IMR-90 (cell line): Measurements from ENCODE around the gene DNAJC11. TPM values are rescaled to one million over a fixed set of nuclear protein-coding genes. Genes with fewer than 3 reads are reported as not detected.

Source experiments
- ATAC-seq: fragments of 200-7000 bp; cut with Tn5 transposase; 2 replicates; pipeline ENCODE4 v1.9.1; 2020; ENCODE audit warnings: low read depth, mild to moderate bottlenecking, moderate library complexity
- BruUV-seq: library from RNA; stranded (reverse); fragments of 400-500 nt; replicated peaks from 2 replicates; lab custom pipeline; 2021; lab: Mats Ljungman, UMichigan
- CTCF ChIA-PET: fragments of 300-600 bp; formaldehyde crosslinking; extraction: SDS; loops from one replicate; lab custom pipeline; 2021; ENCODE audit warnings: antibody characterized with exemption; lab: Yijun Ruan, JAX
- POLR2A ChIA-PET: fragments of 300-600 bp; sonication (Branson Sonifier 250); formaldehyde crosslinking; loops from one replicate; lab custom pipeline; 2022; ENCODE audit warnings: antibody characterized with exemption; ENCODE audit not compliant: unreplicated experiment; lab: Charles Lee
- DNase-seq: peaks from one replicate; pipeline ENCODE4 v3.0.0; 2013
- H2AFZ ChIP-seq: replicated peaks from 2 replicates; pipeline ENCODE3; 2013; ENCODE audit warnings: low read length, mild to moderate bottlenecking; ENCODE audit not compliant: poor library complexity
- H2AK5ac ChIP-seq: 2 replicates; pipeline ENCODE4 v1.6.1; 2013; ENCODE audit warnings: low read depth, low read length, inconsistent platforms
- H2AK9ac ChIP-seq: replicated peaks from 2 replicates; pipeline ENCODE3; 2013; ENCODE audit warnings: mild to moderate bottlenecking, low read depth, low read length, moderate library complexity; ENCODE audit not compliant: poor library complexity
- H2BK120ac ChIP-seq: 2 replicates; pipeline ENCODE4 v1.6.1; 2013; ENCODE audit warnings: low read depth, low read length, inconsistent platforms
- H2BK15ac ChIP-seq: 3 replicates; pipeline ENCODE4 v1.6.1; 2013; ENCODE audit warnings: low read depth, low read length, inconsistent platforms
- H2BK20ac ChIP-seq: 2 replicates; pipeline ENCODE4 v1.6.1; 2013; ENCODE audit warnings: low read depth, mild to moderate bottlenecking, inconsistent platforms, low read length, moderate library complexity
- H2BK5ac ChIP-seq: 2 replicates; pipeline ENCODE4 v1.6.1; 2013; ENCODE audit warnings: mild to moderate bottlenecking, low read depth, low read length, inconsistent platforms; ENCODE audit not compliant: poor library complexity, severe bottlenecking
- H3K14ac ChIP-seq: replicated peaks from 2 replicates; pipeline ENCODE4 v1.6.1; 2013; ENCODE audit warnings: low read depth, low read length, inconsistent platforms
- H3K18ac ChIP-seq: 2 replicates; pipeline ENCODE4 v1.6.1; 2013; ENCODE audit warnings: low read depth, low read length, control low read depth
- H3K23ac ChIP-seq: 2 replicates; pipeline ENCODE4 v1.6.1; 2013; ENCODE audit warnings: low read depth, low read length, inconsistent platforms
- H3K27ac ChIP-seq: 2 replicates; pipeline ENCODE4 v1.5.1; 2013; ENCODE audit warnings: mild to moderate bottlenecking, control low read depth, low read length; ENCODE audit not compliant: insufficient read depth
- H3K27me3 ChIP-seq: 2 replicates; pipeline ENCODE4 v1.6.1; 2013; ENCODE audit warnings: low read length; ENCODE audit not compliant: control insufficient read depth, insufficient read depth
- H3K36me3 ChIP-seq: 2 replicates; pipeline ENCODE4 v1.6.1; 2013; ENCODE audit warnings: low read length, mixed read lengths; ENCODE audit not compliant: control insufficient read depth, insufficient read depth
- H3K4ac ChIP-seq: 2 replicates; pipeline ENCODE4 v1.6.1; 2013; ENCODE audit warnings: low read depth, low read length, inconsistent platforms
- H3K4me1 ChIP-seq: 2 replicates; pipeline ENCODE4 v1.6.1; 2013; ENCODE audit warnings: low read length, mixed read lengths; ENCODE audit not compliant: control insufficient read depth, insufficient read depth
- H3K4me2 ChIP-seq: 2 replicates; pipeline ENCODE4 v1.6.1; 2013; ENCODE audit warnings: low read depth, mild to moderate bottlenecking, control low read depth, low read length, moderate library complexity
- H3K4me3 ChIP-seq: 2 replicates; pipeline ENCODE4 v1.5.1; 2013; ENCODE audit warnings: low read depth, mild to moderate bottlenecking, control low read depth, low read length, moderate library complexity; ENCODE audit not compliant: insufficient read depth
- H3K56ac ChIP-seq: 2 replicates; pipeline ENCODE4 v1.6.1; 2013; ENCODE audit warnings: low read length, inconsistent platforms; ENCODE audit not compliant: insufficient read depth; ENCODE audit errors: extremely low read depth
- H3K79me1 ChIP-seq, 2 experiments: 2 replicates each; pipeline ENCODE4 v1.6.1; 2013; ENCODE audit warnings: low read length in 2 of 2, inconsistent platforms in 1 of 2, low read depth in 1 of 2
- H3K9ac ChIP-seq: 2 replicates; pipeline ENCODE4 v1.6.1; 2013; ENCODE audit warnings: low read depth, low read length, control low read depth
- H3K9me1 ChIP-seq: 2 replicates; pipeline ENCODE4 v1.6.1; 2013; ENCODE audit warnings: low read length, inconsistent platforms; ENCODE audit not compliant: insufficient read depth
- H3K9me3 ChIP-seq: 2 replicates; pipeline ENCODE4 v1.6.1; 2013; ENCODE audit warnings: low read length; ENCODE audit not compliant: control insufficient read depth, insufficient read depth
- H4K20me1 ChIP-seq: 2 replicates; pipeline ENCODE4 v1.6.1; 2013; ENCODE audit warnings: low read length, inconsistent platforms; ENCODE audit not compliant: insufficient read depth
- H4K5ac ChIP-seq: 2 replicates; pipeline ENCODE4 v1.6.1; 2013; ENCODE audit warnings: mild to moderate bottlenecking, low read depth, low read length, control low read depth
- H4K8ac ChIP-seq, 2 experiments: 2 replicates each; pipeline ENCODE4 v1.6.1; 2013; ENCODE audit warnings: low read depth in 2 of 2, low read length in 2 of 2, control low read depth in 1 of 2, inconsistent platforms in 1 of 2
- H4K91ac ChIP-seq: 2 replicates; pipeline ENCODE4 v1.6.1; 2013; ENCODE audit warnings: low read depth, low read length, inconsistent platforms; ENCODE audit not compliant: insufficient read depth
- CHD1 ChIP-seq: IDR thresholded peaks from 2 replicates; pipeline ENCODE4 v1.6.1; 2012; ENCODE audit warnings: low read depth, low read length, improper control_type of control experiment
- MXI1 ChIP-seq: IDR thresholded peaks from 2 replicates; pipeline ENCODE4 v1.6.1; 2012; ENCODE audit warnings: low read depth, mild to moderate bottlenecking, low read length, moderate library complexity, borderline replicate concordance
- SMC3 ChIP-seq: fragments of 150-350 bp; IDR thresholded peaks from 2 replicates; pipeline ENCODE4 v1.6.1; 2016; ENCODE audit warnings: low read depth, mild to moderate bottlenecking, antibody characterized with exemption, low read length, moderate library complexity
- WGBS, 2 experiments: methylation state at CpG; one replicate each; pipeline versions ENCODE4 v1.1.5 to v1.1.7; 2013; ENCODE audit warnings: missing lambda C conversion rate in 2 of 2; ENCODE audit not compliant: insufficient read length in 1 of 2; ENCODE audit errors: extremely low coverage in 2 of 2; 5-methylcytosine and 5-hydroxymethylcytosine counted together
- dilution Hi-C: fragments of 300-500 bp; cut with HindIII; formaldehyde crosslinking; loops from one replicate; pipeline ENCODE4 v1.14.3; 2018; ENCODE audit warnings: low sequenced_read_pairs; ENCODE audit not compliant: unreplicated experiment
- in situ Hi-C: fragments of 300-500 bp; cut with MboI; formaldehyde crosslinking; loops from 3 replicates; pipeline ENCODE4 v1.14.3; 2019; ENCODE audit warnings: low sequenced_read_pairs, inconsistent platforms, mixed read lengths
- intact Hi-C: fragments of 100-400 bp; cut with micrococcal nuclease; formaldehyde crosslinking; loops from 2 replicates; pipeline ENCODE4 v1.10.0; 2022
- polyA plus RNA-seq, 3 experiments: library from polyadenylated mRNA; depleted of rRNA; stranded (reverse); fragments of >200 nt; gene quantifications; 2 replicates each; pipeline ENCODE4 v1.2.3, GENCODE V29; 2012; ENCODE audit warnings: low replicate concordance in 1 of 3
- total RNA-seq: library from RNA; depleted of rRNA; stranded (reverse); fragments of >200 nt; gene quantifications from 2 replicates; pipeline ENCODE4 v1.2.3, GENCODE V29; 2012

The DNAJC11 gene
- total and polyA plus RNA-seq, 2 of the 4 experiments (the other 2 are of a cell fraction), result 38.7 to 48.5 TPM

GRCh38 chr1:6586404-6586816 lies 115.2 kb downstream of the DNAJC11 start (continued):
- TF ChIP-seq CHD1, result no peak

GRCh38 chr1:6585841-6586240 lies 115.8 kb downstream of the DNAJC11 start:
- Histone ChIP-seq H2AK5ac (no peak overlapping the region), H3K4me3 (no peak overlapping the region), H2AK9ac (no peak overlapping the region), H3K56ac (no peak overlapping the region), H2BK20ac (no peak overlapping the region), H3K79me1 (peaks cover 11 to 54% of the 10 kb centered on the region in 2 experiments), H4K5ac (no peak overlapping the region), H3K14ac (no peak overlapping the region), H4K91ac (no peak overlapping the region), H2BK120ac (no peak overlapping the region), H3K4me2 (no peak overlapping the region), H4K8ac (no peak overlapping the region), H3K27me3 (no peaks in the 10 kb centered on the region), H3K4me1 (peaks cover 2% of the 10 kb centered on the region; the same call in 1 of the 2 replicates), H3K18ac (no peak overlapping the region), H3K9me3 (no peaks in the 10 kb centered on the region), H3K27ac (no peak overlapping the region), H2BK15ac (no peak overlapping the region), H4K20me1 (peaks cover 36% of the 10 kb centered on the region), H3K4ac (no peak overlapping the region), H3K23ac (no peak overlapping the region), H3K9ac (no peak overlapping the region), H2BK5ac (no peak overlapping the region), H3K36me3 (peaks cover 38% of the 10 kb centered on the region), H3K9me1 (peaks cover 11% of the 10 kb centered on the region; the same call in 1 of the 2 replicates), H2AFZ (no peak overlapping the region)
- intact Hi-C loops (no loop called here), dilution Hi-C loops (no loop called here), in situ Hi-C loops (no loop called here)
- CTCF ChIA-PET, result no interaction called here
- TF ChIP-seq MXI1 (no peak), SMC3 (no peak)
- 93% methylated on average over 3 of the region's 7 CpGs; no CpG with 5 or more reads in 1 of the 2 experiments for WGBS, 2 experiments
- BruUV-seq, result no TSS peak
- POLR2A ChIA-PET, result no interaction called here
- ATAC-seq (no peak), DNase-seq (no peak)
